SU-DHL-6 (cell line): ENCODE data around the gene MDH1.

Experiments used
- EZH2phosphoT487 ChIP-seq: fragments of 200-600 bp; sonication (generic), shearing (Covaris generic); conservative IDR thresholded peaks from 2 replicates; pipeline ENCODE4 v1.6.1; 2018; ENCODE audit warnings: mild to moderate bottlenecking, antibody characterized with exemption, low read length, moderate library complexity, mixed read lengths
- TF ChIP-seq, protein P1 (sequence below): fragments of 200-600 bp; sonication (generic); IDR thresholded peaks from one replicate; pipeline ENCODE4 v1.5.1; 2017; ENCODE audit warnings: antibody characterized with exemption, mild to moderate bottlenecking, low read length, moderate library complexity; ENCODE audit not compliant: insufficient read depth, poor library complexity, severe bottlenecking

DNA sequence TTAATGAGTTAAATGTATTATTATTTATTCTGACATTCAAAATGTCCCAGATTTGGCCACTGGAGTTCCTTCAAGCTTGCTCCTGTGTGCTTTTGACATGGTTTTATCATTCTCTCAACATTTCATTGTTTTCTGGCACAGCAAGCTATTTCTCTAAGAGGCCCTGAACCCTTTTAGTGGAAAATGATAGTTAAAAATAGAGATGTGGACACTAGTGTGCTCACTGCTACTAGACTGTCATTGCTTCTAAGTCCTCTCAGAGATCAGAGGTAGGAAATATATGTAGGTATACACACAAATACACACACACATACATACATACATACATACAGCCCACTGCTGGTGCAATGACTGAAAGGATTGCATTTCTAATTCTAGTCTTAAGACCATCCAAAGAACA is 26.0 kb upstream of the MDH1 start:
- TF ChIP-seq, protein P1, sequence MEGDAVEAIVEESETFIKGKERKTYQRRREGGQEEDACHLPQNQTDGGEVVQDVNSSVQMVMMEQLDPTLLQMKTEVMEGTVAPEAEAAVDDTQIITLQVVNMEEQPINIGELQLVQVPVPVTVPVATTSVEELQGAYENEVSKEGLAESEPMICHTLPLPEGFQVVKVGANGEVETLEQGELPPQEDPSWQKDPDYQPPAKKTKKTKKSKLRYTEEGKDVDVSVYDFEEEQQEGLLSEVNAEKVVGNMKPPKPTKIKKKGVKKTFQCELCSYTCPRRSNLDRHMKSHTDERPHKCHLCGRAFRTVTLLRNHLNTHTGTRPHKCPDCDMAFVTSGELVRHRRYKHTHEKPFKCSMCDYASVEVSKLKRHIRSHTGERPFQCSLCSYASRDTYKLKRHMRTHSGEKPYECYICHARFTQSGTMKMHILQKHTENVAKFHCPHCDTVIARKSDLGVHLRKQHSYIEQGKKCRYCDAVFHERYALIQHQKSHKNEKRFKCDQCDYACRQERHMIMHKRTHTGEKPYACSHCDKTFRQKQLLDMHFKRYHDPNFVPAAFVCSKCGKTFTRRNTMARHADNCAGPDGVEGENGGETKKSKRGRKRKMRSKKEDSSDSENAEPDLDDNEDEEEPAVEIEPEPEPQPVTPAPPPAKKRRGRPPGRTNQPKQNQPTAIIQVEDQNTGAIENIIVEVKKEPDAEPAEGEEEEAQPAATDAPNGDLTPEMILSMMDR: no peak
- no peak for TF ChIP-seq EZH2phosphoT487
